IPS DF 6.9 (cell line): Measurements from ENCODE around the gene PLPP2.

Experiments used
- DNase-seq: peaks from one replicate; pipeline ENCODE4 v3.0.0-alpha.2; 2013; ENCODE audit warnings: low read depth, low spot score
- H3K27ac ChIP-seq: one replicate; pipeline ENCODE4 v1.5.1; 2013; ENCODE audit warnings: low read length, control low read depth
- H3K27me3 ChIP-seq: 2 replicates; pipeline ENCODE4 v1.6.1; 2013; ENCODE audit warnings: mild to moderate bottlenecking, low read length; ENCODE audit not compliant: control insufficient read depth, insufficient read depth
- H3K36me3 ChIP-seq: 2 replicates; pipeline ENCODE4 v1.6.1; 2013; ENCODE audit warnings: low read length; ENCODE audit not compliant: control insufficient read depth, insufficient read depth
- H3K4me1 ChIP-seq: 2 replicates; pipeline ENCODE4 v1.6.1; 2013; ENCODE audit warnings: low read length; ENCODE audit not compliant: control insufficient read depth, insufficient read depth
- H3K4me3 ChIP-seq: 2 replicates; pipeline ENCODE4 v1.5.1; 2013; ENCODE audit warnings: mild to moderate bottlenecking, low read length
- H3K9me3 ChIP-seq: 2 replicates; pipeline ENCODE4 v1.6.1; 2013; ENCODE audit warnings: low read length, inconsistent platforms; ENCODE audit not compliant: control insufficient read depth, insufficient read depth
- WGBS: extraction: QIAGEN DNeasy Blood & Tissue Kit; methylation state at CpG from one replicate; pipeline ENCODE4 v1.1.7; 2013; ENCODE audit warnings: mixed read lengths, missing lambda C conversion rate; ENCODE audit not compliant: insufficient read length, insufficient coverage; 5-methylcytosine and 5-hydroxymethylcytosine counted together

PLPP2 gene

DNA sequence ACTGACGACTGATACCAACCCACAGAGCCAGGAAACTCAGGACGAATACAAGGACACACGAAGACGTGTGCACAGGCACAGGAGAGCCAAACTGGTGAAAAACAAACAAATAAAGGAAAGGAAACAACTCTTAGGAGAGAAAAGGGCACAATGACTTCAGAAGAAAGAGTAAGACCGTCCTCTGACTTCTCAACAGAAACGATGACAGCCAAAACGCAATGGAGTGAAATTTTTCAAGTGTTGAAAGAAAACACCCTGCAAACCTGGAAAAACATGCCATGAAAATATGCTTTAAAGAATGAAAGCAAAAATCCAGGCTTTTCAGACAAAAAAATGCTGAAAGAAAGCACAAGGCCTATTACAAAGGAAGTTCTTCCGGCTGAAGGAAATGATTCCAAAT, 24.6 kb upstream of the PLPP2 start:
- WGBS = no CpG with 5 or more reads among the region's 8 CpGs
- peaks cover 21% of the 10 kb centered on the region for H3K36me3 ChIP-seq

GRCh38 chr19:313988-314815, 23.0 kb upstream of the PLPP2 start:
- Histone ChIP-seq H3K27ac (no peak overlapping the region), H3K9me3 (no peaks in the 10 kb centered on the region), H3K4me3 (no peak overlapping the region), H3K36me3 (peaks cover 22% of the 10 kb centered on the region), H3K27me3 (no peaks in the 10 kb centered on the region), H3K4me1 (no peaks in the 10 kb centered on the region)
- no peak for DNase-seq
- no CpG with 5 or more reads among the region's 22 CpGs for WGBS

More for the DNA sequence above, 24.6 kb upstream of the PLPP2 start:
- H3K4me3 ChIP-seq = no peak overlapping the region
- no peaks in the 10 kb centered on the region for H3K27me3 ChIP-seq
- no peak overlapping the region for H3K27ac ChIP-seq
- no peaks in the 10 kb centered on the region for H3K4me1 ChIP-seq
- no peak for DNase-seq
- H3K9me3 ChIP-seq = no peaks in the 10 kb centered on the region

DNA sequence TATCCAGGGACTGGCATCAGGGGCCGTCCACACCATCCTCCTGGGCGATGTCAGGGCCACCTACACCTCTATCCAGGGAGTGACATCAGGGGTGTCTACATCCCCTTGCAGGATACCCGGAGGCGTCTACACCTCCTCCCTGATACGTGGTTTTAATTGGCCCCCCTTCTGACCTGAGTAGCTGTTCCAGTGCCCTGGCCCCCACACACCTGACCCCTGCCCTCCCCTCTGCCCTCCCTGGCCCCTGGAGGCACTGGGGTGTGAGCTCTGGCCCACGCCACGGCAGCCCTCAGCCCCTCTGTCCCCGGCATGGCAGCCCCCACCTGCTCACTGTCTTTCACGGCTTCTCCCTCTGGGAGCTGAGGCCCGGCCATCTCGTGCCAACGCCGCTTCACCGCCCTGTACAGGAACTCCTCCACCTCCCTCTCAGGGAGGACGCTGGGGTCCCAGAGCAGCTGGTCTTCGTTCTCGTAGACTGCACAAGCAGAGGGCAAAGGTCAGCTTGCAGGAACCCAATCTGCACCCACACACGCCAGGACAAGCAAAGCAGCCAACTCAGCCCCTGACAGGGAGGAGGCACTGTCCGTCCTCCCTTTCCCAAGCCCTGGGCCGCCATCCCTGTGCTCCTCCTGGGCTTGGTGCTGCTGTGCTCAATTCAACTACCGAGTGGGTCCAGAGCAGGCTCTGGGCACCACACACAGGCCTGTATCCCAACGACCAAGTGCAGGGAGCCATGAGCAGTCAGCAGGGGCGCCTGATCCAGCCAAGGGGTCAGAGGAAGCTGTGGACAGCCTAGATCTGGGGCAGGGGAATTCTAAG, 22.2 kb upstream of the PLPP2 start:
- Histone ChIP-seq H3K4me3 (no peak overlapping the region), H3K36me3 (peaks cover 27% of the 10 kb centered on the region), H3K27me3 (no peaks in the 10 kb centered on the region), H3K27ac (no peak overlapping the region), H3K9me3 (no peaks in the 10 kb centered on the region), H3K4me1 (no peaks in the 10 kb centered on the region)
- WGBS = no CpG with 5 or more reads among the region's 23 CpGs
- DNase-seq = no peak

GRCh38 chr19:311813-312261, 20.6 kb upstream of the PLPP2 start:
- no peaks in the 10 kb centered on the region for H3K4me1 ChIP-seq
- DNase-seq = no peak
- H3K36me3 ChIP-seq = peaks cover 35% of the 10 kb centered on the region
- WGBS = no CpG with 5 or more reads among the region's 33 CpGs
- H3K4me3 ChIP-seq = no peak overlapping the region
- no peaks in the 10 kb centered on the region for H3K9me3 ChIP-seq
- no peaks in the 10 kb centered on the region for H3K27me3 ChIP-seq
- no peak overlapping the region for H3K27ac ChIP-seq

GRCh38 chr19:310781-311496, 19.7 kb upstream of the PLPP2 start:
- WGBS = no CpG with 5 or more reads among the region's 24 CpGs
- no peaks in the 10 kb centered on the region for H3K4me1 ChIP-seq
- no peak overlapping the region for H3K27ac ChIP-seq
- H3K9me3 ChIP-seq = no peaks in the 10 kb centered on the region
- DNase-seq = no peak
- peaks cover 43% of the 10 kb centered on the region for H3K36me3 ChIP-seq
- H3K4me3 ChIP-seq = no peak overlapping the region
- no peaks in the 10 kb centered on the region for H3K27me3 ChIP-seq

GRCh38 chr19:310141-310651, 19.0 kb upstream of the PLPP2 start:
- peaks cover 51% of the 10 kb centered on the region for H3K36me3 ChIP-seq
- no peak for DNase-seq
- H3K4me3 ChIP-seq = no peak overlapping the region
- H3K9me3 ChIP-seq = no peaks in the 10 kb centered on the region
- WGBS = no CpG with 5 or more reads among the region's 30 CpGs
- no peak overlapping the region for H3K27ac ChIP-seq
- no peaks in the 10 kb centered on the region for H3K27me3 ChIP-seq
- no peaks in the 10 kb centered on the region for H3K4me1 ChIP-seq

DNA sequence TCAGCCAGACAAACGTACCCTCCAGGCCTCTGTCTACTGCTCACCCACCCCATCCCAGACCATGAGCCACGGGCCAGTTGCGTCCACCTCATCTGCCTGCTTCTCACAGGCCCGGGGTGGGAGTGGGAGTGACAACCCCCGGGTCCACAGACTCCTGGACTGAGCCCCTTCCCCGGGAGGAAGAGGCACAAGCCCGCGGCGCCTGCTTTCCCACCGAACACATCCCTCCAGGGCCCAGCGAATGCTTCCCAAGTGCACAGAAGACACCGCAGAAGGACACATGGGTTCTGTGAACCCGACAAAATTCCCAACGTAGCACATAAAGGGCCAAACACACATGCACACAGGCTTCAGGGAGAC, 18.0 kb upstream of the PLPP2 start:
- no CpG with 5 or more reads among the region's 14 CpGs for WGBS
- H3K9me3 ChIP-seq = no peaks in the 10 kb centered on the region
- H3K36me3 ChIP-seq = peaks cover 52% of the 10 kb centered on the region
- no peak overlapping the region for H3K27ac ChIP-seq
- DNase-seq = no peak
- no peaks in the 10 kb centered on the region for H3K27me3 ChIP-seq
- no peaks in the 10 kb centered on the region for H3K4me1 ChIP-seq
- H3K4me3 ChIP-seq = no peak overlapping the region

GRCh38 chr19:308471-309205, 17.4 kb upstream of the PLPP2 start:
- no peaks in the 10 kb centered on the region for H3K9me3 ChIP-seq
- H3K36me3 ChIP-seq = peaks cover 52% of the 10 kb centered on the region
- no peaks in the 10 kb centered on the region for H3K27me3 ChIP-seq
- no peak for DNase-seq
- no peak overlapping the region for H3K4me3 ChIP-seq
- WGBS = no CpG with 5 or more reads among the region's 48 CpGs
- H3K27ac ChIP-seq = no peak overlapping the region
- H3K4me1 ChIP-seq = no peaks in the 10 kb centered on the region

DNA sequence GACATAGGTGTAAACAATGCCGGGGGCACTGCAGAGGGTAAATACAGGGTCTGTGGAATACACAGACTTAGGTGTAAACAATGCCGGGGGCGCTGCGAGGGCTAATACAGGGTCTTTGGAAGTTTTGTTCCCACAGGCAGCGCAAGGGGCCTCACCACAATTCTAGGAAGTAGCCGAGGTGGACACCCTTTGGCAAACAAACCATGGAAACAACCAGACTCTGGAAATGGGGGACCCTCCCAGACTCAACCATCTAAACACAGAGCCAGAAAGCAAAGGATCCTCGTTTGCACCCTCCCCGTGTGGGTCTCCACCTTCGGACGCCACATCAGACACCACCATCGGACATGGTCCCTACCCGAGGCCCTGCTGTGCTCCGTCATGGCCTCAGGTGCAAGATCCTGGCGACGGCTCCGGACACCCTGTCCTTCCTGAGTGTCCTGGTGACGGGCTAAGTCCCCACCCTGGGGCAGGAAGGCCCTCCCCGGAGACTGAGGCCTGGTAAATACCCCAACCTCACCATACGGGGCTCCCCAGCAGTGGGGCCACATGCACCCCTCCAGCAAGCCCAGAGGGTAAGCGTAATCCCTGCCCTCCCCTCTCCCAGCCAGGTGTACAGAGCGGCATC, 16.7 kb upstream of the PLPP2 start:
- peaks cover 47% of the 10 kb centered on the region for H3K36me3 ChIP-seq

More for the DNA sequence above, 16.7 kb upstream of the PLPP2 start:
- H3K9me3 ChIP-seq = no peaks in the 10 kb centered on the region
- H3K4me1 ChIP-seq = no peaks in the 10 kb centered on the region
- H3K27me3 ChIP-seq = no peaks in the 10 kb centered on the region
- WGBS = no CpG with 5 or more reads among the region's 21 CpGs
- H3K4me3 ChIP-seq = no peak overlapping the region
- no peak for DNase-seq
- H3K27ac ChIP-seq = no peak overlapping the region
